HepG2 (cell line): Measurements from ENCODE around the gene CDK12. TPM values are rescaled to one million over a fixed set of nuclear protein-coding genes. Genes with fewer than 3 reads are reported as not detected.

ENCODE experiments used
- ARNTL ChIP-seq: sonication (generic); formaldehyde crosslinking; IDR thresholded peaks from 2 replicates; pipeline ENCODE4 v1.4.0; 2020; ENCODE audit warnings: mild to moderate bottlenecking, missing genetic modification reagents
- CHD2 ChIP-seq: IDR thresholded peaks from 2 replicates; pipeline ENCODE4 v1.6.1; 2011; ENCODE audit warnings: low read depth, low read length, improper control_type of control experiment
- HIC2 ChIP-seq: sonication (generic); formaldehyde crosslinking; IDR thresholded peaks from 2 replicates; pipeline ENCODE4 v1.9.0; 2022; ENCODE audit warnings: low read depth, missing genetic modification reagents
- HNRNPH1 ChIP-seq: fragments of 200-400 bp; formaldehyde crosslinking; optimal IDR thresholded peaks from 2 replicates; pipeline ENCODE3; 2017; ENCODE audit warnings: mild to moderate bottlenecking, low read depth, low read length
- HNRNPK ChIP-seq: fragments of 200-400 bp; formaldehyde crosslinking; IDR thresholded peaks from 2 replicates; pipeline ENCODE4 v1.6.1; 2018; ENCODE audit warnings: low read length, low read depth, moderate library complexity, mild to moderate bottlenecking; ENCODE audit not compliant: poor library complexity, severe bottlenecking
- HOXA9 ChIP-seq: sonication (generic); formaldehyde crosslinking; IDR thresholded peaks from 2 replicates; pipeline ENCODE4 v1.8.1; 2022; ENCODE audit warnings: missing genetic modification reagents, mild to moderate bottlenecking, moderate library complexity, borderline replicate concordance
- MAZ ChIP-seq, 2 experiments: sonication (generic) in 1 of 2; formaldehyde crosslinking in 1 of 2; IDR thresholded peaks; 2 replicates each; pipeline versions ENCODE4 v1.5.0 to v1.6.1; 2012 to 2020; ENCODE audit warnings: low read depth in 2 of 2, mild to moderate bottlenecking in 2 of 2, borderline replicate concordance in 1 of 2, improper control_type of control experiment in 1 of 2, low read length in 1 of 2, missing genetic modification reagents in 1 of 2, moderate library complexity in 1 of 2
- MIXL1 ChIP-seq: IDR thresholded peaks from 2 replicates; pipeline ENCODE4 v1.6.1; 2016
- PHF8 ChIP-seq: sonication (generic); formaldehyde crosslinking; IDR thresholded peaks from 2 replicates; pipeline ENCODE4 v1.5.0; 2020; ENCODE audit warnings: missing genetic modification reagents
- RXRB ChIP-seq: IDR thresholded peaks from 2 replicates; pipeline ENCODE4 v1.6.1; 2016; ENCODE audit warnings: borderline replicate concordance, missing genetic modification reagents, missing compliant biosample characterization
- SMAD1 ChIP-seq: sonication (generic); formaldehyde crosslinking; IDR thresholded peaks from 2 replicates; pipeline ENCODE4 v1.4.0; 2020; ENCODE audit warnings: missing genetic modification reagents, low read depth, mild to moderate bottlenecking, borderline replicate concordance
- SMAD9 ChIP-seq: sonication (generic); formaldehyde crosslinking; IDR thresholded peaks from 2 replicates; pipeline ENCODE4 v1.5.1; 2020; ENCODE audit warnings: mild to moderate bottlenecking, missing genetic modification reagents
- SP1 ChIP-seq, 2 experiments: fragments of 450-650 bp in 1 of 2; sonication (generic) in 1 of 2; formaldehyde crosslinking in 1 of 2; IDR thresholded peaks; 2 replicates each; pipeline versions ENCODE4 v1.4.0 to v1.6.1; 2016 to 2020; ENCODE audit warnings: missing genetic modification reagents in 1 of 2
- XRCC5 ChIP-seq: fragments of 200-400 bp; formaldehyde crosslinking; optimal IDR thresholded peaks from 2 replicates; pipeline ENCODE3; 2017; ENCODE audit warnings: mild to moderate bottlenecking, low read length
- ZBTB8A ChIP-seq: sonication (generic); formaldehyde crosslinking; IDR thresholded peaks from 2 replicates; pipeline ENCODE4 v1.4.0; 2020; ENCODE audit warnings: mild to moderate bottlenecking, low read depth, missing genetic modification reagents, borderline replicate concordance
- ZNF142 ChIP-seq: sonication (generic); formaldehyde crosslinking; IDR thresholded peaks from 2 replicates; pipeline ENCODE4 v1.4.0; 2020; ENCODE audit warnings: missing genetic modification reagents
- ZNF605 ChIP-seq: sonication (generic); formaldehyde crosslinking; IDR thresholded peaks from 2 replicates; pipeline ENCODE4 v1.8.0; 2022; ENCODE audit warnings: mild to moderate bottlenecking, missing genetic modification reagents
- ZNF644 ChIP-seq: IDR thresholded peaks from 2 replicates; pipeline ENCODE4 v1.6.1; 2016; ENCODE audit warnings: low read depth
- ZNF747 ChIP-seq: sonication (generic); formaldehyde crosslinking; IDR thresholded peaks from 2 replicates; pipeline ENCODE4 v1.8.1; 2023; ENCODE audit warnings: missing genetic modification reagents, mild to moderate bottlenecking, borderline replicate concordance
- ZNF891 ChIP-seq: sonication (generic); formaldehyde crosslinking; IDR thresholded peaks from 2 replicates; pipeline ENCODE4 v1.5.0; 2020; ENCODE audit warnings: mild to moderate bottlenecking, missing genetic modification reagents
- polyA plus RNA-seq, 8 experiments: library from polyadenylated mRNA; depleted of rRNA in 3 of 8; stranded (reverse) in 7 of 8; unstranded in 1 of 8; fragments of >200 nt; fragmentation: Illumina TruSeq in 4 of 8; extraction: Trizol in 4 of 8; gene quantifications; 2 replicates each; pipeline versions ENCODE4 v1.2.1 to v1.2.3, GENCODE V29; 2011 to 2016; ENCODE audit warnings: low read depth in 4 of 8, missing spikeins in 1 of 8, mixed read lengths in 1 of 8; ENCODE audit not compliant: insufficient read depth in 1 of 8
- total RNA-seq, 5 experiments: library from RNA; depleted of rRNA; stranded (reverse); fragments of >200 nt; fragmentation: Illumina TruSeq; extraction: Trizol; gene quantifications; 2 replicates each; pipeline ENCODE4 v1.2.3, GENCODE V29; 2016; ENCODE audit warnings: low read depth in 1 of 5
- TF ChIP-seq, protein P1 (sequence below): sonication (generic); formaldehyde crosslinking; IDR thresholded peaks from 2 replicates; pipeline ENCODE4 v1.4.0; 2020; ENCODE audit warnings: missing genetic modification reagents

CDK12 gene
- total and polyA plus RNA-seq, 2 of the 13 experiments (the other 11 are each of a cell fraction or from before 2014, with no cell fraction given): 24.0 to 88.6 TPM

DNA sequence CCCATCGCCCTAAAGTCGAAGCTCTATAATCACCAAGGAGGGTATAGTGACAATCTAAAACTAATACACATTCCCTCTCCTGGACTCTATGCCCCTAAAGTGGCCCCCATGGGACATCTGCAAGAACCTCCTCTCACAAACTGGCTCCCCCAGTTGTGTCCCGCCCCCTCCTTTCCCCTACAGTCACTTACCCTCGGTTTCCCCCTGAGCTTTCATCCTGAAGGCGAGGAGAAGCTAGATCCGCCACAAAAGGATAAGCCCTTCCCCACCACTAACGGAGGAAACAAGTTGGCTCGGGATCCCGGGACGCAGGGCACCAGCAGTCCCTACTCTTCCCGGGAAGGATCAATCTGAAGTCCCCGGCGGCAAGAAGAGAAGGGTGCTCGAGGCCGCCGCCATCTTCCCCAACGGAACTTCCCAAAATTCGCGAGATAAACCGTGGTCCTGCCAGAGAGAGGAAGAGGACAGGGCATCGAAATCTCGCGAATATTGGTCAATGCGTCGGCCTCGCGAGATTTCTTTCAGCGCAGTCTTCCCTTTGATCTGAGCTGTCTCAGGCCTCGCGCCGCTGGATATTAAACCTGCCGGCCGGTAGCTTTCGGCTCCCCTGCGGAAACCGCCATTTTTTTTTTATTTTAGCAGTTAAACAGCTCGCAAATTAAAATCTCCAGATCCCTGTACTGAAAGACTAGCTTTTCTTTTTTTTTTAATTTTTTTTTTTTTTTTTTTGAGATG, 10.3 kb upstream of the CDK12 start, which contains the start of gene MED1 (continued):
- TF ChIP-seq, protein P1, sequence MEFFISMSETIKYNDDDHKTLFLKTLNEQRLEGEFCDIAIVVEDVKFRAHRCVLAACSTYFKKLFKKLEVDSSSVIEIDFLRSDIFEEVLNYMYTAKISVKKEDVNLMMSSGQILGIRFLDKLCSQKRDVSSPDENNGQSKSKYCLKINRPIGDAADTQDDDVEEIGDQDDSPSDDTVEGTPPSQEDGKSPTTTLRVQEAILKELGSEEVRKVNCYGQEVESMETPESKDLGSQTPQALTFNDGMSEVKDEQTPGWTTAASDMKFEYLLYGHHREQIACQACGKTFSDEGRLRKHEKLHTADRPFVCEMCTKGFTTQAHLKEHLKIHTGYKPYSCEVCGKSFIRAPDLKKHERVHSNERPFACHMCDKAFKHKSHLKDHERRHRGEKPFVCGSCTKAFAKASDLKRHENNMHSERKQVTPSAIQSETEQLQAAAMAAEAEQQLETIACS (CRISPR knock-in tag): no peak
- no peak for TF ChIP-seq HOXA9 (CRISPR knock-in tag)
- no peak for TF ChIP-seq ARNTL (CRISPR knock-in tag)
- TF ChIP-seq SMAD1 (CRISPR knock-in tag): no peak
- TF ChIP-seq ZNF605 (CRISPR knock-in tag): peak; percentile 82
- TF ChIP-seq ZNF644 (CRISPR knock-in tag): no peak
- TF ChIP-seq MIXL1: no peak; the same call in 1 of the 2 replicates
- peak; percentile 76; the same call in 1 of the 2 replicates for TF ChIP-seq SP1 (IDR thresholded peaks at IDR 0.05)
- no peak for TF ChIP-seq SP1 (CRISPR knock-in tag; IDR thresholded peaks at IDR 0.05)
- no peak for TF ChIP-seq XRCC5
- TF ChIP-seq ZNF747 (CRISPR knock-in tag): peak; percentile 68
- no peak for TF ChIP-seq MAZ (IDR thresholded peaks at IDR 0.05; ENCODE audit: borderline replicate concordance, low read depth, low read length)
- TF ChIP-seq MAZ (CRISPR knock-in tag; IDR thresholded peaks at IDR 0.05; ENCODE audit: low read depth): peak; percentile 12; the same call in 1 of the 2 replicates
- TF ChIP-seq HIC2 (CRISPR knock-in tag): no peak
- no peak for TF ChIP-seq HNRNPH1
- no peak for TF ChIP-seq ZNF142
- TF ChIP-seq CHD2: peak; percentile 97
- no peak for TF ChIP-seq SMAD9 (CRISPR knock-in tag)
- TF ChIP-seq PHF8 (CRISPR knock-in tag): peak; percentile 80
- TF ChIP-seq HNRNPK: no peak
- TF ChIP-seq RXRB (CRISPR knock-in tag): peak; percentile 56; the same call in 1 of the 2 replicates
- TF ChIP-seq ZNF891: no peak; the same call in 1 of the 2 replicates
- TF ChIP-seq ZBTB8A (CRISPR knock-in tag): no peak
